HepG2 (cell line): ENCODE measurements around the gene CNOT1. TPM values are rescaled to one million over a fixed set of nuclear protein-coding genes. Genes with fewer than 3 reads are reported as not detected.

ENCODE experiments used
- ATAC-seq: fragments of 200-7000 bp; cut with Tn5 transposase; 3 replicates; pipeline ENCODE4 v1.9.1; 2020; ENCODE audit warnings: mild to moderate bottlenecking, moderate library complexity
- BruUV-seq: library from RNA; stranded (reverse); fragments of 400-500 nt; replicated peaks from 2 replicates; lab custom pipeline; 2021; lab: Mats Ljungman, UMichigan
- CTCF ChIA-PET: fragments of 300-600 bp; formaldehyde crosslinking; extraction: SDS; loops from one replicate; lab custom pipeline; 2021; ENCODE audit warnings: low total read pairs, inconsistent platforms, low intra/inter-chr PET ratio; lab: Yijun Ruan, JAX
- POLR2A ChIA-PET: fragments of 350-600 bp; sonication (Branson Sonifier 250); formaldehyde crosslinking; loops from one replicate; lab custom pipeline; 2020; ENCODE audit warnings: antibody characterized with exemption, inconsistent platforms; lab: Yijun Ruan, JAX
- DNase-seq: peaks from one replicate; pipeline ENCODE4 v3.0.0-alpha.2; 2015; ENCODE audit warnings: low spot score
- FAIRE-seq: peaks from 3 replicates; lab custom pipeline; 2011; peaks lifted over from hg19 to GRCh38; lab: Jason Lieb, UNC
- H2AFZ ChIP-seq: one replicate; pipeline ENCODE4 v1.6.1; 2011; ENCODE audit warnings: low read length, inconsistent platforms
- H3K27ac ChIP-seq: fragments of 300-600 bp; 3 replicates; pipeline ENCODE4 v1.8.0; 2011; ENCODE audit warnings: mixed run types, mild to moderate bottlenecking, mixed read lengths, low read length, inconsistent platforms; ENCODE audit not compliant: insufficient read depth; ENCODE audit errors: extremely low read length
- H3K27me3 ChIP-seq, 2 experiments: fragments of 200-600 bp in 1 of 2; 2 replicates in 1 of 2; 3 replicates in 1 of 2; pipeline versions ENCODE4 v1.6.0 to v1.8.0; 2011; ENCODE audit warnings: low read length in 2 of 2, mild to moderate bottlenecking in 2 of 2, moderate library complexity in 2 of 2, inconsistent platforms in 1 of 2; ENCODE audit not compliant: insufficient read depth in 2 of 2, control insufficient read depth in 1 of 2
- H3K36me3 ChIP-seq, 2 experiments: fragments of 200-600 bp in 1 of 2; replicated peaks in 1 of 2; 2 replicates in 1 of 2; 3 replicates in 1 of 2; pipeline versions ENCODE4 v1.5.1 to v1.8.0; 2011; ENCODE audit warnings: low read length in 2 of 2, inconsistent platforms in 1 of 2; ENCODE audit not compliant: insufficient read depth in 2 of 2, control insufficient read depth in 1 of 2
- H3K4me1 ChIP-seq: 2 replicates; pipeline ENCODE4 v1.5.1; 2012; ENCODE audit warnings: low read length, inconsistent platforms; ENCODE audit not compliant: insufficient read depth
- H3K4me2 ChIP-seq: 2 replicates; pipeline ENCODE4 v1.6.0; 2011; ENCODE audit warnings: low read depth, low read length, inconsistent platforms
- H3K4me3 ChIP-seq, 3 experiments: fragments of 200-600 bp in 1 of 3; sonication (generic), shearing (Covaris generic) in 1 of 3; replicated peaks in 1 of 3; 2 replicates each; pipeline ENCODE4 v1.5.1; 2011 to 2016; ENCODE audit warnings: low read length in 3 of 3, inconsistent platforms in 2 of 3, low read depth in 2 of 3, mild to moderate bottlenecking in 2 of 3, control low read depth in 1 of 3, mixed read lengths in 1 of 3; ENCODE audit not compliant: insufficient read depth in 1 of 3
- H3K79me2 ChIP-seq: one replicate; pipeline ENCODE4 v1.6.1; 2011; ENCODE audit warnings: low read length, inconsistent platforms; ENCODE audit not compliant: insufficient read depth
- H3K9ac ChIP-seq: 2 replicates; pipeline ENCODE4 v1.6.0; 2011; ENCODE audit warnings: mild to moderate bottlenecking, low read depth, low read length, inconsistent platforms; ENCODE audit not compliant: insufficient read depth
- H3K9me3 ChIP-seq: 2 replicates; pipeline ENCODE4 v1.5.1; 2012; ENCODE audit warnings: mild to moderate bottlenecking, low read length
- H4K20me1 ChIP-seq: 2 replicates; pipeline ENCODE4 v1.6.0; 2011; ENCODE audit warnings: inconsistent platforms, mild to moderate bottlenecking, low read length, moderate library complexity; ENCODE audit not compliant: insufficient read depth
- ATM ChIP-seq: fragments of 450-650 bp; IDR thresholded peaks from 2 replicates; pipeline ENCODE4 v1.7.1; 2017; ENCODE audit warnings: mild to moderate bottlenecking, borderline replicate concordance
- FOXO4 ChIP-seq: sonication (generic); formaldehyde crosslinking; conservative IDR thresholded peaks from 2 replicates; pipeline ENCODE4 v1.8.1; 2023; ENCODE audit warnings: missing genetic modification reagents
- HNF1B ChIP-seq: sonication (generic); formaldehyde crosslinking; IDR thresholded peaks from 2 replicates; pipeline ENCODE4 v1.5.1; 2020; ENCODE audit warnings: mild to moderate bottlenecking, moderate library complexity, missing genetic modification reagents
- HOXA9 ChIP-seq: sonication (generic); formaldehyde crosslinking; IDR thresholded peaks from 2 replicates; pipeline ENCODE4 v1.8.1; 2022; ENCODE audit warnings: missing genetic modification reagents, mild to moderate bottlenecking, moderate library complexity, borderline replicate concordance
- MAZ ChIP-seq, 2 experiments: sonication (generic) in 1 of 2; formaldehyde crosslinking in 1 of 2; IDR thresholded peaks; 2 replicates each; pipeline versions ENCODE4 v1.5.0 to v1.6.1; 2012 to 2020; ENCODE audit warnings: low read depth in 2 of 2, mild to moderate bottlenecking in 2 of 2, borderline replicate concordance in 1 of 2, improper control_type of control experiment in 1 of 2, low read length in 1 of 2, missing genetic modification reagents in 1 of 2, moderate library complexity in 1 of 2
- NAIF1 ChIP-seq: sonication (generic); formaldehyde crosslinking; IDR thresholded peaks from 2 replicates; pipeline ENCODE4 v1.5.0; 2020; ENCODE audit warnings: mild to moderate bottlenecking, missing genetic modification reagents, borderline replicate concordance
- NFYB ChIP-seq: sonication (generic); formaldehyde crosslinking; IDR thresholded peaks from 2 replicates; pipeline ENCODE4 v1.4.0; 2020; ENCODE audit warnings: missing genetic modification reagents
- SMARCE1 ChIP-seq: fragments of 450-650 bp; IDR thresholded peaks from 2 replicates; pipeline ENCODE4 v1.6.1; 2017; ENCODE audit warnings: borderline replicate concordance
- THRA ChIP-seq: sonication (generic); formaldehyde crosslinking; IDR thresholded peaks from 2 replicates; pipeline ENCODE4 v1.4.0; 2020; ENCODE audit warnings: missing genetic modification reagents, borderline replicate concordance
- TP53 ChIP-seq: sonication (generic); formaldehyde crosslinking; conservative IDR thresholded peaks from 2 replicates; pipeline ENCODE4 v1.4.0; 2020; ENCODE audit warnings: missing genetic modification reagents
- USF2 ChIP-seq, 2 experiments: sonication (generic) in 1 of 2; formaldehyde crosslinking in 1 of 2; IDR thresholded peaks; 2 replicates each; pipeline versions ENCODE4 v1.5.1 to v1.6.1; 2011 to 2020; ENCODE audit warnings: borderline replicate concordance in 1 of 2, low read depth in 1 of 2, low read length in 1 of 2, mild to moderate bottlenecking in 1 of 2, missing genetic modification reagents in 1 of 2, moderate library complexity in 1 of 2
- ZKSCAN5 ChIP-seq: sonication (generic); formaldehyde crosslinking; IDR thresholded peaks from 2 replicates; pipeline ENCODE4 v1.5.1; 2020; ENCODE audit warnings: mild to moderate bottlenecking, missing genetic modification reagents
- ZNF644 ChIP-seq: IDR thresholded peaks from 2 replicates; pipeline ENCODE4 v1.6.1; 2016; ENCODE audit warnings: low read depth
- ZNF792 ChIP-seq: IDR thresholded peaks from 2 replicates; pipeline ENCODE4 v1.6.1; 2016
- WGBS: methylation state at CpG from one replicate; pipeline ENCODE4 v1.1.6; 2017; ENCODE audit warnings: low lambda C conversion rate; 5-methylcytosine and 5-hydroxymethylcytosine counted together
- in situ Hi-C: cut with HindIII; loops from 2 replicates; pipeline ENCODE4 v1.10.0; 2017; ENCODE audit warnings: low pct_unique_long_range_greater_than_20kb; ENCODE audit not compliant: extremely low pct_ligation_motif_present
- intact Hi-C: fragments of 100-400 bp; cut with micrococcal nuclease; formaldehyde crosslinking; loops from one replicate; pipeline ENCODE4 v1.10.0; 2022; ENCODE audit not compliant: unreplicated experiment
- polyA plus RNA-seq, 8 experiments: library from polyadenylated mRNA; depleted of rRNA in 3 of 8; stranded (reverse) in 7 of 8; unstranded in 1 of 8; fragments of >200 nt; fragmentation: Illumina TruSeq in 4 of 8; extraction: Trizol in 4 of 8; gene quantifications; 2 replicates each; pipeline versions ENCODE4 v1.2.1 to v1.2.3, GENCODE V29; 2011 to 2016; ENCODE audit warnings: low read depth in 4 of 8, missing spikeins in 1 of 8, mixed read lengths in 1 of 8; ENCODE audit not compliant: insufficient read depth in 1 of 8
- total RNA-seq, 5 experiments: library from RNA; depleted of rRNA; stranded (reverse); fragments of >200 nt; fragmentation: Illumina TruSeq; extraction: Trizol; gene quantifications; 2 replicates each; pipeline ENCODE4 v1.2.3, GENCODE V29; 2016; ENCODE audit warnings: low read depth in 1 of 5

CNOT1 gene
- total and polyA plus RNA-seq, 2 of the 13 experiments (the other 11 are each of a cell fraction or from before 2014, with no cell fraction given): 188 to 232 TPM

- no peak for TF ChIP-seq MAZ (IDR thresholded peaks at IDR 0.05; ENCODE audit: borderline replicate concordance, low read depth, low read length)
- no peak for TF ChIP-seq MAZ (CRISPR knock-in tag; IDR thresholded peaks at IDR 0.05; ENCODE audit: low read depth)
- peak; percentile 79; the same call in 1 of the 2 replicates for TF ChIP-seq NAIF1
These were observed 25.1 kb upstream of the CNOT1 start (continued) for GRCh38 chr16:58654560-58655214.

- Histone ChIP-seq H4K20me1 (no peaks in the 10 kb centered on the region), H3K4me3 (no peak overlapping the region), H3K27me3 (no peaks in the 10 kb centered on the region), H3K4me1 (peaks cover 72% of the 10 kb centered on the region), H3K27ac (no peak overlapping the region), H3K9ac (no peak overlapping the region), H2AFZ (peak overlapping the region; percentile 44), H3K79me2 (no peaks in the 10 kb centered on the region), H3K4me2 (peak overlapping the region; percentile 40; the same call in 1 of the 2 replicates), H3K9me3 (no peaks in the 10 kb centered on the region), H3K36me3 (no peaks in the 10 kb centered on the region)
- BruUV-seq: no TSS peak
- FAIRE-seq (peak; percentile 53), DNase-seq (peak; percentile 57), ATAC-seq (peak; percentile 56)
- POLR2A ChIA-PET: interaction anchor here (1.0 to 3.7 kb wide), 4 partner anchors 8 to 32 kb away, joined by 3 to 44 read pairs (median 6); partner anchors contain the start of gene SLC38A7
- CTCF ChIA-PET: no interaction called here
- intact Hi-C loops: no loop called here
- in situ Hi-C loops: no loop called here
- 10% methylated on average over 3 of the region's 3 CpGs for WGBS
- TF ChIP-seq HOXA9 (CRISPR knock-in tag): no peak
- TF ChIP-seq NFYB (CRISPR knock-in tag): peak; percentile 57
- no peak for TF ChIP-seq ZKSCAN5 (CRISPR knock-in tag)
- no peak for TF ChIP-seq HNF1B
- TF ChIP-seq ATM: no peak
- TF ChIP-seq ZNF644 (CRISPR knock-in tag): 0 out of 2 replicates have a peak, but pooled peaks have one; percentile 20
- TF ChIP-seq TP53 (CRISPR knock-in tag): no peak
- TF ChIP-seq USF2 (IDR thresholded peaks at IDR 0.05; ENCODE audit: low read depth, low read length): no peak
- TF ChIP-seq USF2 (CRISPR knock-in tag; IDR thresholded peaks at IDR 0.05; ENCODE audit: borderline replicate concordance): no peak
- TF ChIP-seq FOXO4: no peak
- TF ChIP-seq SMARCE1: no peak
- TF ChIP-seq ZNF792 (CRISPR knock-in tag): no peak
- no peak for TF ChIP-seq THRA
These were observed 23.1 kb upstream of the CNOT1 start for GRCh38 chr16:58652741-58653140.
